RPMI8226 (cell line): Measurements from ENCODE around the gene RCSD1.
"Not testable (repeated sequence)": the region's sequence is repeated elsewhere in the genome, so short reads cannot be mapped to it uniquely, and the experiment has no call there.

Source experiments
- DNase-seq: peaks from one replicate; pipeline ENCODE4 v3.0.0-alpha.2; 2015

The RCSD1 gene

DNA sequence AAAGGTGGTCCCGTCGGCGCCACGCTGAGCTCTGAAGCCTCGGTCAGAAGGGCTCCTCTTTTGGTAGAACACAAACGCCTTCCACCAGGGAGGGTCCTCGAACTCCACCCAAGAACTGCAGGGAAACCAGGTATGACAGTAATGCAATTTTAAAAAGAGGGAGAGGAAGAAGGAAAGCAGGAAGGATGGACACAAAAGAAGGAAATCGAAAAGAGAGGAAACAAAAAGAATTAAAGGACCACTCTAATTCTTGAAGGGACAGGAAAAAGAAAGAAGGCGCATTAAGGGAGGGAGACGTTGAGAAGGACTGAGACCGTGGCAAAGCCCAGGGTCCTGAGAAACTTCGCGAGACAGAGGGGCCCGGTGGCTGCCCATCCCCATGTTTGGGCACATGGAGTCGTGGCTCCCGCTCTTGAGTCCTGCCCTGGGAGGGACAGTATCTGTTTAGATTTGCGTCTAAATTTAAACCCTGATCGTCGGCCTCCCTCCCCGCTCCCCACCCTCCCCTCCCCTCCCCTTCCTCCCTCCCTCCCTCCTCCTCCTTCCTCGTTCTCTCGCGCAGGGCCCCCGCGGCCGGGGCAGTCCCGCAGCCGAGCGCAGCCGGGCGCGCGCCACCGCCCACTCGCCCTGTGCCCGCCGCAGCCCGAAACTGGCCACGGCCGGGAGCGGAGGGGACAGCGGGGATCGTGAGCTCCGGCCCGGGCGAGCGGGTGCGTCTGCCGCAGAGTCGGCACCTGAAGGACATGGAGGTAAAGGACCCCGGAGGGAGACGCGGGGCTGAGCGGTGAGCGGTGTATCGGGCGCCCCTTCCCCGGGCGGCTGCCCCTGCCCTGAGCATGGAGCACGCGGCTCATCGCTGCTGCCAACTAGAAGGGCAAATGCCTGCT, at the start of gene RCSD1:
TSS of gene RCSD1 (plus strand) at position 552 of the 887 bp plus-strand sequence. CDS start at position 744, 192 bp downstream.
- peak; percentile 84 for DNase-seq

DNA sequence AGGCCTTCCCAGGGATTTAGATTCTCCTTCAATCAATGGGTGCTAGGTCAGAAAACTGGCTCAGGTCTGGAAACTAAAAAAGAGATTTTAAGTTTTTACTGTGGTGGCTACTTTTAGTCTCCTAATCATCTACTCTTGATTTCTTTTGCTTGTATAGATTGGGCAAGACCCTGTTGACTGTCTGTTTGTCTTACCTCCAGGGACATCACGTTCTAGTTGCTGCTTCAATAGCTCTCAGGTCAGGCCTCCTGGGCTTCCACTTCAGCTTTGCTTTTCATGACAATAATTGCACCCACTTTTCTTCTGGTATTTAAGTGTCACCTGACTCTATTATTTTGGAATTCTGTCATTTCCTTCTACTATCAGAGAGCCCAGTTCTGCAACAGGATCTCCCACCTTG, 48.0 kb upstream of the RCSD1 start:
- no peak for DNase-seq

DNA sequence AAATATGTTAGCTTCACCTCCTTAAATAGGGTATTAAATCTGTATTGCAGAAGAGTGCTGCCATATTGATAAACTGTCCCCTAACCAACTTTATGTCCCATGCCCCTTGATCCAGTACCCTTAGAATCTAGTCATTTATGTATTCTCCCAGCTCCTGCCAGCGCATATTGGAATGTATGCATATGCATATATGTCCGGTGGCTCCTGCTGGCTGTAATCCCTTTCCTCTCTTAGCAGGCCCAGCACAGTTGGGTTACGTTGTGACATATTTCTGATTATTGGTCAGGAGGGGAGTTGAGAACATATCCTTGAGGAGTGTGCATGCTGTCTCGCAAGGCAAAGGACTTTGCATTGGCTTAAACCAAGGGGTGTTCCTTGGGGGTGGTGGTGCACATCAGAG, 47.3 kb upstream of the RCSD1 start:
- no peak for DNase-seq

DNA sequence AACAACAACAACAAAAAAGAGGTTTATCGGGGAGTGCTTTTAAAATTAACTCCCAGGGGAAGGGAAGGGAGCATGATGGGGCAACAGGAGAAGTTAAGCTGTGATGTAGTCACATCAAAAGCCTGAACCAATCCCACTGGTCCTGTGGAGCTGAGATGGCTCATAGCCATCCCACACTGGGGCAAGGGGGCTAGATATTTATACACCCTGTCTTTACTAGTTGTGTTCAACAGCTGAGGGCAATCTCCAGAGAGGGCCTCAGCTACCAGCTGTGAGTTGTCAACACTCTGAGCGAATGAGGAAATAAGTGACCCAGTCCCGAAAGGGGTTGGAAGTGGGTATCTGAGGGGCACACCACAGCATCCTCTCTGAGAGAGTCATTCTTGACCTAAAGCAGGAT, 45.5 kb upstream of the RCSD1 start:
- DNase-seq: no peak

- no peak for DNase-seq
Observed at GRCh38 chr1:167587342-167587741, 42.7 kb upstream of the RCSD1 start.

DNA sequence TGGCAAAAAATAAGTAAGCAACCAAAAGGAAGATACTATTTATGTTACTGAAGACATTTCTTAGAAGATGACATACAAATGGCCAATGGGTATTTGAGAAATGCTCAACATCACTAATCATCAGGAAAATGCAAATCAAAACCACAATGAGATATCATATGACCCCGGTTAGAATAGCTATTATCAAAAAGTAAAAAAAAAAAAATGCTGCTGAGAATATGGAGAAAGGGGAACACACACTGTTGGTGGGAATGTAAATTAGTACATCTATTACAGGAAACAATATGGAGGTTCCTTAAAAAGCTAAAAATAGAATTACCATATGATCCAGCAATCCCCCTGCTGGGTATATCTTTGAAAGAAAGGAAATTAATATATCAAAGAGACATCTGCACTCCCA, 42.2 kb upstream of the RCSD1 start:
- no peak for DNase-seq

DNA sequence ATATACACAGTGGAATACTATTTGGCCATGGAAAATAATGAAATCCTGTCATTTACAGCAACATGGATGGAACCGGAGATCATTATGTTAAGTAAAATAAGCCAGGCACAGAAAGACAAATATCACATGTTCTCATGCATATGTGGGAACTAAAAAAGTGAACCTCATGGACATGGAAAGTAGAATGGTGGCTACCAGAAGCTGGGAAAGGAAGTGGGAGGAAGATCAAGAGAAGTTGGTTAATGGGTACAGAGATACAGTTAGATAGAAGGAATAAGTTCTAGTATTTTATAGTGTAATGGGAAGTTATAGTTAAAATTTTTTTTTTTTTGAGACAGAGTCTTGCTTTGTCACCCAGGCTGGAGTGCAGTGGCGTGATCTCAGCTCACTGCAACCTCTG, 41.7 kb upstream of the RCSD1 start:
- no peak for DNase-seq

DNA sequence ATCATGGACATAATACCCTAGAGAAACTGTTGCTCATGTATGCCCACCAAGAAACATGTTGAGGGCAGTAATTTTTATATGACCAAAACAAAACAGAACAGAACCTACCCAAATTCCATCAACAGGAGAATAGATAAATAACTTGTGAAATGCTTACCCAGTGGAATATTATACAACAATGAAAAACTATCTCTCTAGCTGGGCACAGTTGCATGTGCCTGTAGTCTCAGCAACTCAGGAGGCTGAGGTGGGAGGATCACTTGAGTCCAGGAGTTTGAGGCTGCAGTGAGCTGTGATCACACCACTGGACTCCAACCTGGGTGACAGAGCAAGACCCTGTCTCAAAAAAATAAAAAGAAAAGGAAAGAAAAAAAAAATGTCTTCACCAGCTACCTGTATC, 37.6 kb upstream of the RCSD1 start:
- DNase-seq: no peak

DNA sequence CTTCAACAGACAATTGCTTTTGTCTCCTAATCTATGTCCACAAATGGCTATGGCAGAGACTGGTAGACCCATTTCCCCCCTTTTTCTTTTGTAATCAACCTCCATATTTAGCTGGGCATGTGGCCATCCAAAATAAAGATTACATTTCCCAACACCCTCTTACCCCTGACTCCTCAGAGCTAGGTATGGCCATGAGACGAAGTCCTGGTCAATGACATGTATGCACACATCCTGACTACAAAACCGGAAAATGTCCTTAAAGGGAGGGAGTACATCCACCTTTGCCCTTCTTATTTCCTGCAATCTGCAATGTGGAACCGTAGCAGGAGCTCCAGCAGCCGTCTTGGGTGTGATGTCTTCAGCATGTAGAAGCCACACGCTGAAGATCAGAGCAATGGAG, 36.2 kb upstream of the RCSD1 start:
- no peak for DNase-seq

DNA sequence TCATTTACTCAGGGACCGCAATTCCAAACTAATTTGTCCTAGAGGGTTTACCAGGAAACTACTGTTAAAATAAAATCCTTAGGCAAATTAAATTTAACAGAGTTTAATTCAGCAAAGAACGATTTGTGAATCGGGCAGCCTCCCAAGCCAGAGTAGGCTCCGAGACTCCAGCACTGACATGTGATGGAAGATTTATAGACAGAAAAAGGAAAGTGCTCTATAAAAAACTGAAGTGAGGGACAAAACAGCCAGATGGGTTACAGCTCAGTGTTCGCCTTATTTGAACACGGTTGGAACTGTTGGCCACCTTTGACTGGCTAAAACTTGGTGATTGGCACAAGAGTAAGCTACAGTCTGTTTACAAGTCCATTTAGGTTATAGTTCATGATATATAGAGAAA, 35.2 kb upstream of the RCSD1 start:
- DNase-seq: no peak

- DNase-seq: peak; percentile 77
Observed at GRCh38 chr1:167599957-167600581, 30.0 kb upstream of the RCSD1 start.

- peak; percentile 65 for DNase-seq
Observed at GRCh38 chr1:167601442-167602383, 28.3 kb upstream of the RCSD1 start.

- no peak for DNase-seq
Observed at GRCh38 chr1:167602840-167603239, 27.2 kb upstream of the RCSD1 start.

DNA sequence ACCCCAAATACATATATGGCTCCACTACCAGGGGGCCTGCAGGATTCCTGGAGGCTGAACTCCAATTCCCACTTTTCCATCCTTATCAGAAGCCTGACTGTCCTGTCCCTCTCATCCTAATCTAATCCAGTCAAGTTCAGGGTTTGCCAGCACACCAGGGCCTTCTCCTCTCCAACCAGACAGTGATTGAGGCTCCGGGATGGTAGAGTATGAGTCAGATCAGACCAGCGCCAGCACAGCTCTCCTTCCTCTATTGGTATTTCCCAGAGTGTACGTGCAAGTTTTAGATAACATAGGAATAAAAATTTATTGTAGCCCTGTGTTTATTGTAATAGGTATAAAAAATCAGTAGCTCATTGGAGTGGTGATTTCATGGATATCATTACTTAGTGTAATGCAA, 24.5 kb upstream of the RCSD1 start:
- DNase-seq: no peak

DNA sequence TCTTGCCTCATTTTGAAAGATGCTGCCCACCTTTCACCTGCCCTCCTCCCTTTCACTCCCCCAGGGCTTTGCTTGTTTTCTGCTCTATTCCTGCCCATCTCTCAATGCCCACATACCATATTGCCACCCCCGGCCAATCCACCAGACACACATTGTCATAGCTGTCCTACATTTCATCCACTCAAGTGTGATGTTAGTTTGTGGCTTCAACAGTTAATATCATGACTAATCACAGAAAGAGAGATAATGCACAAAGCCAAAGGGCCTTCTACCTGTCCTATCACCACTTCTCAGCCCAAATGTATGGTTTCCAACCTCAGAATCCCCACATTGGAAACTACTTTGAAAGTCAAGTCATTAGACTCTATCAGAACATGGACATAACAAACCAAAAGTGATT, 18.0 kb upstream of the RCSD1 start:
- no peak for DNase-seq

DNA sequence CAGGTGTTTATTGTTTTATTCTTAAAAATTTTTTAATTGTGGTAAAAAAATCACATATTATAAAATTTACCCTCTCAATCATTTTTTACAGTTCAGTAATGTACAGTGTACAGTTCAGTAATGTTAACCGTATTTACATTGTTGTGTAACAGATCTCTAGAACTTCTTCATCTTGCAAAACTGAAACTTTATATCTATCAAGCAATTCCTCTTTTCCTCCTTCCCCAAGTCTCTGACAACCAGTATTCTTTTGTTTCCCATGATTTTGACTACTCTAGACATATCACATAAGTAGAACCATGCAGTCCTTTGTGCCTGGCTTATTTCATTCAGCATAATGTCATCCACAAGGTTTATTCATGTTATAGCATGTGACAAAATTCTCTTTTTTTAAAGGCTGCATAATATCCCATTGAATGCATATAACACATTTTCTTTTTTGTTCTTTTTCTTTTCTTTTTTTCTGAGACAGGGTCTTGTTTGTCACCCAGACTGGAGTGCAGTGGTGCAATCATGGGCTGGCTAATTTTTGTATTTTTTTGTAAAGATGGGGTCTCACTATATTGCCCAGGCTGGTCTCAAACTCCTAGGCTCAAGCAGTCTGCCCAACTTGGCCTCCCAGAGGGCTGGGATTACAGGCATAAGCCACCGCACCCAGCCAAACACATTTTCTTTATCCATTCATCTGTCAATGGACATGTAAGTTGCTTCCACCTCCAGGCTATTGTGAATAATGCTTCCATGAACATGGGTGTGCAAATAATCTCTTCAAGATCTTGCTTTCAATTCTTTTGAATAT, 17.2 kb upstream of the RCSD1 start:
- no peak for DNase-seq

GRCh38 chr1:167613984-167614383, 16.0 kb upstream of the RCSD1 start:
- DNase-seq: not testable (repeated sequence)

DNA sequence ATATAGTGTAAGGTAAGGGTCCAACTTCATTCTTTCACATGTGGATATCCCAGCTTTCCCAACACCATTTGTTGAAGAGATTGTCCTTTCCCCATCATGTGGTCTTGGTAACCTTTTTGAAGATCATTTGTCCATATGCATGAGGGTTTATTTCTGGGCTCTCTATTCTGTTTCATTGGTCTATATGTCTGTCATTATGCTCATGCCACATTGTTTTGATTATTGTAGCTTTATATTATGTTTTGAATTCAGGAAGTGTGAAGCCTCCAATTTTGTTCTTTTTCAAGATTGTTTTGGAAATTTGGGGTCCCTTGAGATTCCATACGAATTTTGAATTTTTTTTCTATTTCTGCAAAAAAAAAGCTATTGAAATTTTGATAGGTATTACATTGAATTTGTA, 15.2 kb upstream of the RCSD1 start:
- DNase-seq: no peak

GRCh38 chr1:167616521-167616920, 13.5 kb upstream of the RCSD1 start:
- DNase-seq: no peak

GRCh38 chr1:167617153-167618147, 12.6 kb upstream of the RCSD1 start:
- DNase-seq: peak; percentile 76

DNA sequence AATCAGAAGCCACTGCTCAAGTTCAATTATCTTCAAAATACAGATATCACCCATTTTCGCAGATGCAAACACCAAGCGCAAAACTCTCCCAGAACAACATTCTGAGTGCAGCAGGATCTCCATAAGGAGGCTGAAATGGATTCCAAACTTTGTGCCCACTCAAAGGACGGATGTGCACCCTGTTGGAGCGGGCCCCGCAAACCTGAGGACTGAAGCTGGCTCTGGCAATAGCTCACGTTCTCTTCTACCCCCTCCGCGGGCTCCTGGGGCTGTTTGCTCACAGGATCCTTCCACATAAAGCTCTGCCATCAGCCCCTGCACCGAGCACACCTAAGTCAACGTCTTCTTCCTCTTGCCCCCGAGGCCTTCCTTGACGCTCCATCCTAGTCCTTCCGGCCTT, 11.7 kb upstream of the RCSD1 start:
- DNase-seq: no peak
